Activated T-helper 1 cell treated with anti-CD3 and anti-CD28 coated beads, Interleukin-2, amount 50 U/mL, for 16 hours (primary cell): Measurements from ENCODE around the gene CPM.

Experiments used
- DNase-seq, 2 donors: peaks; one replicate each; pipeline ENCODE4 v3.0.0-alpha.2; 2020; ENCODE audit warnings: low read depth in 1 of 2, low spot score in 1 of 2

Gene CPM

DNA sequence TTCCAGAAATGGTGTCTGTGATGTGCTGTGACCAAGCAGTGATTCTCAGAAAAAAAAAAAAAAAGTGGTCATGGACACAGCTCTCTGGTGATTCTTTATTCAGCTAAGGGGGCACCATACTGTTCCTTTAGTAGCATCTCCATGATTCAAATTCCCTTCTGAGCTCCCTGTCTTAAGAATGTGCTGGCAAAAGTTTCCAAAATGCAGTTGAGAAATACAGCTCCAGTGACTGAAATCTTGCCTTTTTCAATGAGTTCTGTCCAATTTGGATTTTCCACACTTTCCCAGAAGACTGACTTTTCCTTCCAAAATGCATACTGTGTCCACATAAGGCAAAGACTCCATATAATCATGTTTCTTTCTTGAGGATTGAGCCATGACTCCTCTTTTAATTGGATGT lies 24.3 kb upstream of the CPM start:
- no peak for DNase-seq

DNA sequence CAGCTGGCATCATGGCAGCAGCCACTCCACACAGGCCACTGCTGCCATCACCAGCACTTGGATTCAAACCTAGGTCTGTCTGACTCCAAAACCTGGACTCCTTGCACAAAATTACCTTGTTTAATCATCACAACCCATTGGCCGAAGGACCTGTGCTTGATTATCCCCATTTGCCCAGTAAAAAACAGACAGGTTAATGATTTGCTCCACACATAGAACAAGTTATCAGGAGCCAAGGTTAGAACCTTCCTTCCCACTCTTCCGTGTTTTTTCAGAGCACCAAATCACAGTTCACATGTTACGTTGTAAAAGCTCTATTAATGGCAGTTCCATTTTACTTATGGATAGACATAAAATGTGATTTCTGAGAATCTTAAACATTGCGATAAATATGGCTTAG lies 23.5 kb upstream of the CPM start:
- no peak for DNase-seq

DNA sequence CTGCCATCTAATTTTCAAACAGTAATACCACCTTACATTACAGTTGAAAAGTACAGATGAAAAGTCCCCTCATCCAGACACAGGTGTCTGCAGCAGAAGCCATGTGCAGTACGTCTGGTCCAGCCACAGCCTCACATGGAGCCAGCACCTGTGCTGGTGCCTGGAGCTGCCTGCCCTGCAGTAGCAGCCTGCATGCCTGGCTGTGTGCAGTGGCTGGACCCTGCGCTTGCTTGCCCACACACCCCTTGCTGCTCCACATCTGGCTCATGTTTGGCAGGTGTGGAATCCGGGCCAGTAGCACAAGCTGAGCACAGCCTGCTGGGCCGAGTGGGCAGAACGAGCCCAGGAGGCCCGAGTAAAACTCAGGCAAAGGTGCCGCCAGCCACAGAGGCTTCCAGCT lies 21.8 kb upstream of the CPM start:
- no peak for DNase-seq

DNA sequence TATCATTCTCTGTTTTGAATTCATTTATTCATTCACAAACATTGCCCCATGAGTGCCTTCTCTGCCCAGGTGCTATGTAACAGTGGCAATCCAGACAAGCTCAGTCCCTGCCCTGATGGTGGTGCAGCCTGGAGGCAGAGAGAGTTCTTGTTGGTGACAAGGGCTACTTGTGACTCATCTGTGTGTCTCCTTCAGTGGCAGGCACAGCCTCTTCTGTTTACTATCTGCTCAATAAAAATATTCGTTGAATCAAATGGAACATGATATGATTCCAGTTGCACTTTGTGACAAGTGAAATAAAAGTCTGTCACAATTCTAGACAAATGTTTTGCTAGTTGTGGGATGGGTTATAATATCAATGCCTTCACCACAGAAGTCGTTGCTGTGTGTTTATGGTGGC lies 20.6 kb upstream of the CPM start:
- no peak for DNase-seq

DNA sequence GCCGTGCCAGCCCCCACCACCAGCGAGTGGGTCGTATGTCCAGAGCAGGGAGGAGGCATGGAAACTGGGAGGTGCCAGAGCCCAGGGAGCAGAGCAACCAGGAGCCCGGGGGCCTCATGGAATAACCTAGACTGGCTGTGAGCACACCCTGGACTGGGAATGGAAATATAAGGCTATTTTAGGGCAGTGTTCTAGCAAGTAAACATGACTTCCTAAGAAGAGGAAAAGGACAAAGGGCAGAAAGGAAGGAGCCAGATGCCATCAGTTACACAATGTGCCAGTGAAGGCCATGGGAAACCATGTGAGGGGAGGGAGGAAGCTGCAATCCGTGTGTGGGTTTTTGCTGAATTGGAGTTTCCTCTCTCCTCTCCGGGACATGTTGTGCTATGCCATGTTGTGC lies 18.7 kb upstream of the CPM start:
- no peak for DNase-seq

DNA sequence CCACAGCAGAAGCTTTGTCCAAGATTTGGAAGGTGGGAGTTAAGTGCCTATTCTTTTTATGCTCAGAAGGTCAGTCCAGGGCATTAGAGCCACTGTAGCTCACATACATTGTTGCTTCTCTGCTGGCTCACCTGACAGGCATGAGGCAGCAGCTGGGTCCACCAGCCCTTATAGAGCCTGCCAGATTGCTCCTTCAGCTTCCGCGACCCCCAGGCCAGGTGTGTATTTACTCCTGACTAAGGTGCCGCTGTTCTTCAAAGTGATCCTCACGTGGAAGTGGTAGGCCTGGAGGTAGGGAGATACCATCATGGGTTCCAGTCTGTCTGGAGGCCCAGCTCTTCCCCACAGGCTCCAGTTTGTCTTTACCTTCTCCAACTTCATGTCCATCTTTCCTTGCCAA lies 17.5 kb upstream of the CPM start:
- no peak for DNase-seq

DNA sequence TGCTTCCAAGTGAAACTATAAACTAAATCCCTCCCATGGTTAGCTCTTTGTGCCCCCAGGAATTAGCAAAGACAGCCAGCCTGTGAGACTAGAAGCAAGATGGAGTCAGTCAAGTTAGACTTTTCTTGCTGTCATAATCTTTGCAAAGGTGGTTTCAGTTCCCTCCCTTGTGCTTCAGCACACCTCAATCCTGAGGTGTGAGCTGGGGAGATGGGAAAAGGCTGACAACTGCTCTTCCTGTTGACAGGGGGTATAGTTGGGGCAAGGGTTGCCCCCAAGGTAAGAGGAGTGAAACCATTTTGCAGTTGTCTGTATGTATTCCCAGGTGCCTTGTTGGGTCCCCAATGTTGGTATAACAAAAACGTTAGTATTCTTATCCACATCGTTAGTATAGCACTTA lies 12.3 kb upstream of the CPM start:
- no peak for DNase-seq

DNA sequence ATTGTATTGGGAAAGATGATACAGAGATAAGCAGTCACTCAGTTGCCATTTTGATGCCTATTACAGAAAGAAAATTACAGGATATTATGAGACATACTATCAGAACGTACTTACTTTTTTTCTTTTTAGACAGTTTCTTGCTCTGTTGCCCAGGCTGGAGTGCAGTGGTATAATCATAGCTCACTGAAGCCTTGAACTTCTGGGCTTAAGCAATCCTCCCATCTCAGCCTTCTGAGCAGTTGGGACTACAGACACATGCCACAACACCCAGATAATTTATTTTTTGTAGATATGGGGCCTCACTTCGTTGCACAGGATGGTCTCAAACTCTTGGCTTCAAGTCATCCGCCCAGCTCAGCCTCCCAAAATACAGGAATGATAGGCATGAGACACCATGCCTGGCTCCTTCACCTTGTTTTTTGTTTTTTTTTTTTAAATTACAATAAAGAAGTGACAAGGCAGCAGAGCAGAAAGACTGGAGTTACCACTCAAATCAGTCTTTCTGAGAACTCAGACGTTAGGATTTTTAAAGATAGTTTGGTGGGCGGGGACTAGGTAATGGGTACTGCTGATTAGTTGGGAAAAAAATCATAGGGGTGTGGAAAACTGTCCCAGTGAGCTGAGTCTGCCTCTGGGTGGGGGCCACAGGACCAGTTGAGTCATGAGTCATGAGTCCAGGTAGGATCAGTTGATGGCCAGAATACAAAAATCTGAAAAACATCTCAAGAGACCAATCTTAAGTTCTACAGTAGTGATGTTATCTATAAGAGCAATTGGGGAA lies 11.5 kb upstream of the CPM start:
- no peak for DNase-seq

DNA sequence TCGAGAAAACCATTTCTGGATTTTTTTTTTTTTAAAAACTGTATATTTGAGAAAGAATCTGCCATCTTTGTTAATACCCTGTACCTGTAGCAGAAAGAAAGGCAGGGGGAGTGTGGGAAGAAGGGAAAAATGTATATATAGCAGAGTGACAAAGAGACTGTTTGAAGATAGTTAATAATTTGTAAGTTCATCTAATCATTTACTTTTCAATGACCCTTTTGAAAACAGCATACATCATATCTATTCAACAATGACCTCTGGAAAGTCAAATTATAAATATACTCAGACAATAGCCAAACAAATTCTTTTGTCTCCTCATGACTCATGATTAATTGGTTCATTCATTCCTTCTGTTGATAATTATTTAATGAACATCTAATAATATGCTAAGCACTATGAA lies 10.9 kb upstream of the CPM start:
- no peak for DNase-seq

DNA sequence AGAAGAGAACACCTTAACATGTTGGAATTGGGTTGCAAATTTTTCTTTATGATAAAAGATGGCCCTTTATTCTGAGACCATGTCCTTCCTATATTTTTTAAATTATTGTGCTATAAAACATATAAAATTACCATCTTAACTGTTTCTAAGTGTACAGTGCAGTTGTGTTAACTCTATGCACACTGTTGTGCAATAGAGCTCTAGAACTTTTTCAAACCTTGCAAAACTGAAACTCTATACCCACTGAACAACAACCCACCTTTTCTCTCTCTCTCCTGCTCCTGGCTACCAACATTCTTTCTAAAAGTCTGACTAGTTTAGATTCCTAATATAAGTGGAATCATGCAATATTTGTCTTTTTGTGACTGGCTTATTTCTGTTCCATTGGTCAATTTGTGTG lies 7.8 kb upstream of the CPM start:
- DNase-seq, result no peak

DNA sequence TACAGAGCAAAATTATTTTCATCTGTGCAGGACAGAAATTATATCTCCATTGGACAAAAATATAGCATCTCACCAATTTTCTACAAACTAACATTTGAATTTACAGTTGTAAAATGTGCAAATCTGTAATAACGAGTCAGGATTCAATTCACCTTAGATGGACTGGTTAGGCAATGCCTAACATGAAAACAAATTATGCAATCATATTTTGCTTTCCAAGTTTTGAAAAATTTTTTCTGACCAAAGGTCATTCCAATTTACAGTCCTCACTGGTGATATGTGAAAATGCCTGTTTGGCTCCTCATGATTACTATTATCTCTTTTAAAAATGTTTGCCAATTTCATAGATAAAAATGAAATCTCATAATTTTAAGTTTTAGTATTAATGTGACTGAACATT lies 6.5 kb upstream of the CPM start:
- no peak for DNase-seq

DNA sequence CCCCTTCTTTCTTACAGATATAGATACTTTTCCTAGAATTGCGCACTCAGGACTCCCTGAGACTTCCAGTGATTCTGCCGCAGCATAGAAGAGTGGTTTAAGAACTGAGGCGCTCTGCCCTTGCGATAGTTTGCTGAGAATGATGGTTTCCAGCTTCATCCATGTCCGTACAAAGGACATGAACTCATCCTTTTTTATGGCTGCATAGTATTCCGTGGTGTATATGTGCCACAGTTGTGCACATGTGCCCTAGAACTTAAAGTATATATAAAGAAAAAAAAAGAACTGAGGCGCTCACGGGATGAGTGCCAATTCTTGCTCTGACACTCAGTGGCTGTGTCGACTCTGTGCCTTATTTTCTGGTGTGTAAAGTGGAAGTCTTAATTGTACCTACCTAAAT lies 1.4 kb upstream of the CPM start:
- no peak for DNase-seq

DNA sequence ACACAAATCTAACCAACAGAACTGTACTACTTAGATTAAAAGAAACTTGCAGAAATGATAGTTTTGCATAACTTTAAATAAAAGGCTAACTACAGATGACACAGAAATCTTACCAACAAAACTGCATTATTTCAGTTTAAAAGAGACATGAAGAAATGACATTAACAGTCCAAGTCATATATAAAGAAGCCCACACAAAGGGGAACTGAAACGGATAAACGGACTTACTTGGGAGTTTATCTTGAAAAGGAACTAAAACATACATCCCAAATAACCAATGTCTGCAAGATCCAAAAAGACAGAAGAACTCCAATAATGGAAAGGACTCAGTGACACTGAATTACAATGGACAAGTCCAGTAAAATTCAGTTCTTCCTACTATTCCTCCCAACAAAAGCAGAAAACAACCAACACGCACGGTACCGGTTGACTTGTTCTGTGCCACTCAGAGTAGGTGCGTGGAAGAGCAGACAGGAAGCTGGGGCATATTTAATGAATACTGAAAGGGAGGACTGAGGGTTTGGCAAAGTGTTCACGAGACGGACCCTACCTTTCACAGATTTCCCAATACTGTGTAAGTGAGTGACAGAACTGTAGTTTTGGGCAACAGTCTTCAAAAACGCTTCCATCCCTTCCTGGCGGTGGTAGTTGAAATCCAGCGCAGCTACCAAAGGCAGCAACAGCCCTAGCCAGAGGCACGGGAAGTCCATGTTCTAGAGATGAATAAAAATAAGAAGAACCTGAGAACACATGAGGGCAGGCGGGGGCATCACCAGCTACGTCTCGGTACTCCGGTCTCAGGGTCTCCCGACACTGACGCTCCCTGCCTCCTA lies 627 bp downstream of the CPM start:
- no peak for DNase-seq

DNA sequence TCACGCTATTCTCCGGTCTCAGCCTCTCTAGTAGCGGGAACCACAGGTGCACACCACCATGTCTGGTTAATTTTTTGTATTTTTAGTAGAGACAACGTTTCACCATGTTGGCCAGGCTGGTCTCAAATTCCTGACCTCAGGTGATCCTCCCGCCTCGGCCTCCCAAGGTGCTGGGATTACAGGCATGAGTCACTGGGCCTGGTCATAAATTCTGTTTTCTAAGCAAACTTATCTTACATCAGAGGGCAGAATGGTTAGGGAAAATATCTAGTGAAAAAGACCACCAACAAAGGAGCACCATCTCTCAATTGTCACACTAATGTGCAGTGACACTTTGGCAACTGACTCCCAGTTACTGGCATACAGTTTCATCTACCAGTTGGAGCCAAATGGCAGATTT lies 2.8 kb downstream of the CPM start:
- DNase-seq, result no peak

DNA sequence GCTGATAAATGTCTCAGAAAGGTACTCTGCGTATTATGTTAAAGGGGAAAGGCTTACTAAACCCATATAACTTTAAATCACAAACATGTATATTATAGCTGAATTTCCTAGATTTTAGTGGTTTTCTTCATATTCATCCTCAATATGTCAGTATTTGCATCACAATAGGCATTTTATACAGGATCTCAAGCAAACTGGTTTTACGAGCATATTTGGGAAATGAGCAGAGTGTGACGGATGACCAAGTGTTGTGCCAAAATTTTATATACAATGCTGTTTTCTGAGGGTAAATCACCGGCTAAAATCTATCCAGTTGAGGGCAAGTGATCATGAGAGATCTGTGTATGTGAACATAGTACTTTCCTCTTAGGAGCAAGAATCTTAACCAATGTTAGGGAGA lies 8.4 kb downstream of the CPM start:
- DNase-seq, result no peak

DNA sequence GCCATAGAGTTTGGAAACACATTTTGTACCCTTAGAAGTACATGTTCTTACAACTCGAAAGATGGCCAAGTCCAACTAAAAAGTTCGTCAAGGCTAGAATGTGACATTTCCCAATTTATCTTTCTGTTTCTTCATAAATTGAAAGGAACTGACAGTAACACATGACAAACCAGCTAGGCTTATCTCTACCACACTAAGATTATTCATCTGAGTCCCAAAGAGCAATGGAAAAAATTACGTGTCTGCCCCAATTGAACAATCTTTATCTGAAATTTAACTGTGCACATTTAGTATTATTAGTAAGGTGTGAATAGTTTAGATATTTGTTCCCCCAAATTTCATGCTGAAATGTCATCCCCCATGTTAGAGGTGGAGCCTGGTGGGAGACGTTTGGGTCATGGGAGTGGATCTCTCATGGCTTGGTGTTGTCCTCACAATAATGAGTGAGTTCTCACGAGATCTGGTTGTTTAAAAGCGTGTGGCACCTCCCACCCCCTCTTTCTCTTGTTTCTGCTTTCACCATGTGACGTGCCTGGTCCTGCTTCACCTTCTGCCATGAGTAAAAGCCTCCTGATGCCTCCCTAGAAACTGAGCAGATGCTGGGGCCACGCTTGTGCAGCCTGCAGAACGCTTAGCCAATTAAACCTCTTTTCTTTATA lies 13.3 kb downstream of the CPM start:
- no peak for DNase-seq

DNA sequence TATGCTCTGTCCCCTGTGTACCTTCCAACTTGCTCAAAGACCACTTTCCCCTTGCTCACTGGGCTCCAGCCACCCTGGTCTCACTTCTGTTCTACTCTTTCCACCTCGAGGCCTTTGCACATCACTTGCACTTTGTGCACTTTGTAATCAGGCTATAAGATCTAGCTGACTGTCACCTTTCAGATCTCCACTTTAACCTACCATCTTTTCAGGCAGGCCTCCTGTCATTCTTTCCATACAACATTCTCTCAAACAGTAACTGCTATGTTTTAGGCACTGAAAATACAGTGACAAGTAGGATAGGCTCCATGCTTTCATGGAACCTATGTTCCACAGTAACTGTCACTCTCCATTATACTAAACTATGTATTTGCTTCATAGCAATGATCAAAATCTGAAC lies 14.0 kb downstream of the CPM start:
- DNase-seq, result no peak

DNA sequence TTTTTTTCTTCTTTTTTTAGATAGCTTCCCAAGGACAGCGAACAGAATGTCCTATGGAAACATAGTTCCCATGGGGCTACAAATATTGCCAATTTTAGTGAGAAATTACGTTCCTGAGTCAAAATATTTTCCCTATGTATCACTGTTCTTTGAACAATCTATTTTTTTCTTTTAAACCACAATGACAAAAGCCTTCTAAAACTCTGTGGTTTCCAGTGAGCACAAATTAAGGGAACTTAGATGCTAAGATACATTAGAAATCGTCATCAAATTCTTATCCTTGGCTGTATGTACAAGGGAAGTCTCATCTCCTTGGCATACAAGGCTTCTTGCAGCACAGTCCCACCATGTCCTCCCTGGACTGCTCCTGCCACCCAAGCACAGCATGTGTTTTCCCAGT lies 17.9 kb downstream of the CPM start:
- DNase-seq, result no peak

DNA sequence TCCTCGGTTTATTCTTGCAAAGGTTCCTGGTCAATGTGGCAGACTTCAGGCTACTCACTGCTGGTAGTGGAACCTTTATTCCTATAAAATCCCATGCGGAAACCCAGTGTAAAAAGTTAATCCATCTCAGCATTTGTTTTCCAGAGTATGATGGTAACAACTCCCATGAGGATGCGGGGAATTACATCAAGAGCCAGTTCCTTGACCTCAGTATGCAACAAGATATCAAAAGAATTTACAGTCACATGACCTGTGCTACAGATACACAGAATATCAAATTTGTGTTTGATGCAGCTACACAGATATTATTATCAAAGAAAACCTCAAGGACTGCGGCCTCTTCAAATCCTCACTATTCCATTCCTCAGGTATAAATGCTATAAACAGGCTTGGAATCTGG lies 19.3 kb downstream of the CPM start:
- DNase-seq, result no peak

DNA sequence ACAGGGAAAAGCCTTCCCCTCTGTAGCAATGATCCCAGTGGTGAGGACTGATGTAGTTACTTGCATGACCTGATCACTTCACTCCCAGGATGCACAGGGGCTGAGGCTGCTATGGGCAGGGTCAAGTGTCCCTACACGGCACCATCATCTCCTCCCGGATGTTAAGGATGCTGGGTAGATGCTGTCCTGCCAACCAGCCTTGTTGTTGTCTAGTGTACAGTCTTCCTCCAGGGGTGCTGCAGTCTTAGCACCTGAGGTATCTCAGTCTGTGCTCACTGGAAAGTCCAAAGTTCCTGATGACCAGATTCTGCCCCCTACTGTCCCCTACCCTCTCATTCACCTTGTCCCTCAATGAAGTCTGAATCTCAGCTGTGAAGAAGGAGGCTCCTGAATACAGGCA lies 20.1 kb downstream of the CPM start:
- no peak for DNase-seq

DNA sequence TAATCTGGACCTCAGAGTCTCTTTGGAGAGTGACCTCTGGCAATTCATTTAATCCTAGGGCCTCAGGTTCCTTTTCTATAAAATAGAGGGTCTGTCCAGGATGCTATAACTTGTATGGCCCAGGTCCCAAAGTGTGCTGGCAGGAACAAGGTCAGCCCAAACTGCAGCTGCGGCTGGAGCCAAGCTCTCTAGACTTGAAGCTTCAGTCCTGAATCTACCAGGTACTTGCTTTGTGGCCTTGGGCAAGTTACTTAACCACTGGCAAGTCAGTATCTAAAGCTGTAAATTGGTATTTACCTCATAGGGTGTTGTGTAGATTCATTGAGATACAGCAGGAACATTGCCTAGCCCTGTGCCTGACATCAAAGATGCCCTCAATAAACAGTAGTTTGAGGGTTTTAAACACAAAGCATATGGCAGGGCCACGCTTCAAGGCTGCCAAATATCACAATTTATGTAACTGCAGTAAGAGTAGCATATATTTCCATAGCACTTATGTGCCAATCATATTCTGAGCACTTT lies 21.7 kb downstream of the CPM start:
- no peak for DNase-seq

DNA sequence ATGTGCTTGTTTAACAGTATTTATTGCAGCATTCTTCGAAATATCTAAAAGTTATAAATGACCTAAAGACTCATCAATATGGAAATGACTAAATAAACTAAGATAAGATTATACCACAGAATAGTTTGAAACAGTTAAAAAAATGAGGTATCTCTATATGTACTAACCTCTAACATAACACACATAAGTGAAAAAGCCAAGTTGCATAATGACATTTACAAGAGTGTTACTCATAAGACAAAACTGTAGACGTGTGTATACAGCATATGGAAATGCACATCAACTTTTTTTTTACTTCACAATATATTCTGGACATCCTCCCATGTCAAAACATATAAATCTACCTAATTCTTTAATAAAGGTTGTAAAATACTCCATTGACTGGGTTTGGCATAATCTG lies 22.8 kb downstream of the CPM start:
- no peak for DNase-seq
